Eye (tissue), 1 donor: ENCODE measurements around the gene MIER2.

Experiments used
- DNase-seq: peaks from one replicate; pipeline ENCODE4 v3.0.0-alpha.2; 2015

MIER2 gene

GRCh38 chr19:377801-378581 is 33.4 kb upstream of the MIER2 start:
- DNase-seq, result no peak

GRCh38 chr19:376111-376470 is 31.5 kb upstream of the MIER2 start:
- no peak for DNase-seq

- no peak for DNase-seq
Observed at GRCh38 chr19:375395-376110, 31.0 kb upstream of the MIER2 start.

DNA sequence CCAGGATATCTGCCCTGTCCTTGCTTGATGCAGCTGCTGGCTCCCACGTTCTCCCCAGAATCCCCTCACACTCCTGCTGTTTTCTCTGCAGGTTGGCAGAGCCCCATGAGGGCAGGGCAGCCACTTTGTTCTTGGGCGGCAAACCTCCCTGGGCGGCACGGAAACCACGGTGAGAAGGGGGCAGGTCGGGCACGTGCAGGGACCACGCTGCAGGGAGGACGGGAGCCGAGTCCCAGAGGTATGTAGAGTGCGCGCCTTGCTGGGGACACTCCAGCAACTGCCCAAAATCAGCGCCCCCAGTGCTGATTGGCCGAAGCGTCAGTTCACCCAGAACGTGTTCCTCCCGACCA is 30.3 kb upstream of the MIER2 start:
- no peak for DNase-seq

DNA sequence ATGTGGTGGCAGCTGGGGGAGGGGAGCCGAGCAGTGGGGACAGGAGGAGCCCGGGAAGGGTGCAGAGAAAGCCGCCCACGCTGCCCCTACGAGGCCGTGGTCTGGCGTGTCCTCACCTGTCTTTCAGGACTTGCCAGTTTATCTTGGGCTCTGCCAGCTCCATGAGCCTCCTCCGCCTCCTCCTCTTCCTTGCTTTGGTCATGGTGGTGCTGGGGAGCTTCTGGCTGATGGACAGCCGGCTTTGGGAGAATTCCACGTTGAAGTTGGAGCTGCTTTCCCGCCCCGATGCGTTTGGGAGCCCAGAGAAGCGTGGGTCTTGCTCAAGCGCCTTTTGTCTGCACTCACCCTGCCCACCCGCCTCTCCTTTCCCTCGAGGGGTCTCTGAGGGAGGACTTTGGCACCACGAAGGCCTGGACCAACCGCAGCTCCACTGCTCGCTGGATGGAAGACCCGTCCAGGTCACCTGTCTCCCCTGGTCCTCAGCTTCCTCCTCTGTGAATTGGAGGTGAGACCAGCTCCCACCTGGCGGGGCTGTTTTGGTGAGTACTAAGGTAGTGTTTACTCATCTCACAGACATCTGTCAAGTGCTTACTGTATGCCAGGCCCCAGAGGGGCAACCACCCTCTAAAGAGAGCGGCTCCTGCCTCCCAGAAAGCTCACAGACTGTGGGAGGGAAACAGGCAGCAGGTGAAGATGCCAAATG is 29.7 kb upstream of the MIER2 start:
- no peak for DNase-seq

DNA sequence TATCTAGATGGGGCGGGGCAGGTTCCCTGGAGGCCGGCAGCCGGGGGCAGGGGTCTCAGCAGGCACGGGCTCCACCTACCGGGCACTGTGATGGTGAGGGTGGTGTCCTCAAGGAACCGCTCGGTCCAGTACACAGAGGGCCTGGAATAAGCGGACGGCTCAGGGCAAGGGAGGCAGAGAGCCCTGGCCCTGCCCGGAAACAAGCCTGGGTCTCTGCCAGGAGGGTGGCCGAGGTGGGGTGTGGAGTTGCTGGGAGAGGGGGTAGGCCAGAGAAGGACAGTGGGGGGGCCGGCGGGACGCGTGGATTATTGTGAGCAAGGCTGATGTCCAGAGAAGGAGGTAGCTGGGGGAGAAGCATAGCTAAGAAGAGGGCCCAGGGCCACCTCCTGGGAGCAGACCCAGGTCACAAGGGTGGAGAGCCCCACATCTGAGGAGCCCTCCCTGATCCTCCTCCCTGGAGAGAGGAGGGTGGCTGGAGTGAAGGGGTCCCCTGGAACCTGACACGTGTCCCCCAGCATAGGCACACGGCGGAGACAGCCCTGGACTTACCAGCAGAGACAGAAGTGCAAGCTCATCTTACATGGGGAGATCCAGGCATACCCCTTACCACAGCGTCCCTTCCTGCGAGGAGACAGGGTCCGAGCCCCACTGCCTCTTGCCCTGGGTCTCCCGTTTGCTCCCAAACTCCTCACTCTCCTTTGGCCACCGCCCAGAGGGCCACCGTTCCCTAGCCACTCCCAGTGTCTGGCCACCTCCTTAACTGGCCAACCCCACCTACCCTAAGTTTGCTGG is 29.0 kb upstream of the MIER2 start:
- DNase-seq, result no peak

GRCh38 chr19:372306-372890 is 27.8 kb upstream of the MIER2 start:
- DNase-seq, result peak; percentile 57

DNA sequence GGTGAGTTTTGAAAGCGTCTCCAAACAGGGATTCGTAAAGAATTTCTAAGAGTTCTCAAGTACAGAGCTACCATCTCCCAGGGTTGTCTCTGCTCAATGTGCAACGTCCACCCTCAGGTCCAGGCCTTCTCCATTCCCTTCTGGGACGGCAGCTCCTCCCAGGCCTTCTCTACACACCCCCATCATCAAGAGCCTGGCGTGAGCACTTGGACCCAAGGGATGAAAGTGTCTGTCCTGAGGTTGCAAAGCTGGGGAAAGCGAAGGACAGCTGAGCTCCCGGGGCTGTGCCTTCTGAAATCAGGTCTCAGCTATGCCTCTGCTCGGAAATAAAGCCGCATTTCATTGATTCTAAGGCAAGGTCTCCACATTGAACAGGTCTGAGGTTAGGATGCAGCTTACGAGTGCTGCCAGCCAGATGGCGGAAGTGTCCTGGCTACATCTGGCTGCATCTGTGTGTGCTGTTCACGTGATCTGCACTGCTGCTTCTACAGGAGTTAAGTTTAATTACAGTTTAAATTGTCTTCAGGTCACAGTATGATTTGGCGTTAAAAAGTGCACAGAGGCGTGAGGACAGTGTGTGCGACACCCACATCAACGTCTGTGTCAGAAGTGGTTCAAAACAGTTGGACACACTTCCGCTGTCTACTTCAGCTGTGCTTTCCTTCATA is 27.0 kb upstream of the MIER2 start:
- peak; percentile 53 for DNase-seq

DNA sequence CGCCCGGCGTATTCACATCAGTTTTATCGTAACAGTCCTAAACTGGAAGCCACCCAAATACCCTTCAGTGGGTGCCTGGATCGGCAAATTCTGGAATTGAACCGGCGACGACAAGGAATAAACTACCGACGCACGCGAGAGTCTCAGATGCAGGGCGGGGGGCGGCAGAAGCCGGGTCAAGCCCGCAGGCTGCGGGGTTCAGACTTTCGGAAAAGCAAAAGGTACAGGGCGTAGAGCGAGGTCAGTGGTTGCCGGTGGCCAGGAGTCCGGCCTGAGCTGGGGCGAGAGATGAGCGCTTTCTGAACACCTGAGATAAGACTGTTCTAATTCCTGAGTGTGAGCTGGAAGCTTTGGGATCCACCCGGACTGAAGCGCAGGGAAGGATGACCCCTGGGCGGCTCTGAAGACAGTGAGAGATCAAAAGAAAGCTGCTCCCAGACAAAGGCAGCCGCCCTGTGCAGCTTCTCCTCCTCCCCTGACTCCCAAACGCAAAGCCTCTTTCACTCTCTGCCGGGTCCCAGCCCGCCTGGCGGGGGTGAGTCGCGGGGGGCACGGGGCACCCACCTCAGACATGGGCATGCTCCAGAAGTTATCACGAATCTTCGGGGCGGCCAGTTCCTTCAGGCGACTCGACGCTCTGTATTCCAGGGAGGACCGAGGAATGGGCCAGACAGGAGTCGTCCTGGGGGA is 26.2 kb upstream of the MIER2 start:
- no peak for DNase-seq

DNA sequence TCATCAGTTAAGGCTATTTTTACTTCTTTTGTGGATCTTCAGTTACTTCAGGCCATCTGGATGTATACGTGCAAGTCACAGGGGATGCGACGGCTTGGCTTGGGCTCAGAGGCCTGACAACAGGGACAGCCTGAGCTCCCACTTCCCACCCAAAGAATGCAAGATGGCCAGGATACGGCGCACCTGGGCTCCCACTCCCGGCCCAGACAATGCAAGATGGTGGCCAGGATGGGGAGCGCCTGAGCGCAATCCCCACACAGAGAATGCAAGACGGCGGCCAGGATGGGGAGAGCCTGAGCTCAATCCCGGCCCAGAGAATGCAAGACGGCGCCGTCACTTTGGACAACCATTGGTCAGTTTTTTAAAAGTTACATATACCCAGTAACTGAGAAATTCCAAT is 25.3 kb upstream of the MIER2 start:
- no peak for DNase-seq

DNA sequence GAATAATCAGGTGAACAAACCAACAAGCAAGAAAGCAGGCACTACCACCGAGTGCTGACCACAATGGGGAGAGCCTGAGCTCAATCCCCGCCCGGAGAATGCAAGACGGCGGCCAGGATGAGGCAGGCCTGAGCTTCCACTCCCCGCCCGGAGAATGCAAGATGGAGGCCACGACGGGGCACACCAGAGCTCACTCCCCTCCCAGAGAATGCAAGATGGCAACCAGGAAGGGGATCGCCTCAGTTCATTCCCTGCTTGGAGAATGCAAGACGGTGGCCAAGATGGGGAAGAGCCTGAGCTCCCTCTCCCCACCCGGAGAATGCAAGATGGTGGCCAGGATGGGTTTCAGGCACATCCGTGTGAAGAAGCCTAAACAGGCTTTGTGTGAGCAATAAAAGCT is 24.7 kb upstream of the MIER2 start:
- no peak for DNase-seq

DNA sequence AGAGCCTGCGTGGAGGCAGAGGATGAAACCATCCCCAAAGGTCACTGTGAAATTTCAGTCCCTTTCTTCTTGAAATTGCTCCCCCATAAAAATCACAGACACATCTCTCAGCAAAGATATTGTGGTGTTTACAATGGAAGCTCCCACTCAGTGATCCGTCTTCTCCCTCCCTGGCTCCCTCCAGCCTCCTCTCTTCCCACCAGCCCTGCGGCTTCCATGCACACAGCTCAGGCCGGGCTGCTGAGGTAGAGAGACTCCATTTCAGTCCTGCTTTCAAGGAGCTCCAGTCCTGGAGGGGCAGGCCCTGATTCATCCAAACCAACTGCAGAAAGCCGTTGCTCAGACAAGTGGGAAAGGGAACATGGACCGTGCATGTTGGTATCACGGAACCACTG is 24.0 kb upstream of the MIER2 start:
- DNase-seq, result no peak

DNA sequence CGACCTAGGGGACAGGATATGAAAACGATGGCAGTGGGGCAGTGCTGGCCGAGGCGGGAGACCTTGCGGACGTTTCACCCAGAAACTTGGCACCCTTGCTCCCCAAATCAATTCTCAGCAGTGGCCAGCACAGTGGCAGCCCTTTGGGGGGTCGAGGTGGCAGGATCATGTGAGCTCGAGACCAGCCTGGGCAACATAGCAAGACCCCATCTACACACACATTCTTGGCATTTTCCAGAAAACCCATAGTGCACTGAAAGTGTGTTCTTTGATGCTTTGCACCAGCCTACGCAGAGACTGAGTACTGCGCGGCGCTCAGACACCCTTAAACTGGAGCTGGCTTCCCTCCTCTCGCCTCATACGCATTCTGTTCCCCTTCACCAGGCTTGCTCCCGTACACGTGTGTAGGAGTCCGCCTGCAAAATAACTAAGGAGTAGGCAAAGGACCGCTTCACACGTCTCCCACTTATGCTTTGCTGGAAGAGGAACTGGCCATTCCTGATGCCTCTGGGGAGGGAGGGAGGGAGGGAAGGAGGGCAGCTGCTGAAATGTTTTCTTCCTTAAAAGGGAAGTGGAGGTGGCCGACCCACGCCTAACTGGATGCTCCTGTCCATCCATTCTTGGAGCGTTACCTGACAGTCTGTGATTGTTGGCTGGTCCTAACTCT is 23.5 kb upstream of the MIER2 start:
- DNase-seq, result no peak

- peak; percentile 40 for DNase-seq
Observed at GRCh38 chr19:367561-367960, 23.0 kb upstream of the MIER2 start.

GRCh38 chr19:366951-367350 is 22.4 kb upstream of the MIER2 start:
- DNase-seq, result no peak

GRCh38 chr19:366205-366783 is 21.7 kb upstream of the MIER2 start:
- no peak for DNase-seq

- DNase-seq, result no peak
Observed at GRCh38 chr19:364496-365287, 20.1 kb upstream of the MIER2 start.

DNA sequence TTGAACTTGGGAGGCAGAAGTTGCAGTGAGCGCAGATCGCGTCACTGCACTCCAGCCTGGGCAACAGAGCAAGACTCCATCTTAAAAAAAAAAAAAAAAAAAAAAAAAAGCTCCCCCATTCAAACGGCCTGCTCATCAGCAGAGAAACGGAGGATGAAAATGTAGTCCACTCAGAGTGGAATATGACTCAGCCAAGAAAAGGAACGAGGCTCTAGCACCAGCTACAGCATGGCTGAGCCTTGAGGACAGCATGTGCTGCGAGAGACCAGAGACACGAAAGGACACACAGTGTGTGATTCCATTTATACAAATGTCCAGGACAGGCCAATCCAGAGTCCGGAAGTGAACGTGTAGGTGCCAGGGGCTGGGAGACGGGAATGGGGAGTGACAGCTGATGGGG is 18.1 kb upstream of the MIER2 start:
- DNase-seq, result no peak

GRCh38 chr19:362154-362553 is 17.6 kb upstream of the MIER2 start:
- DNase-seq, result no peak

DNA sequence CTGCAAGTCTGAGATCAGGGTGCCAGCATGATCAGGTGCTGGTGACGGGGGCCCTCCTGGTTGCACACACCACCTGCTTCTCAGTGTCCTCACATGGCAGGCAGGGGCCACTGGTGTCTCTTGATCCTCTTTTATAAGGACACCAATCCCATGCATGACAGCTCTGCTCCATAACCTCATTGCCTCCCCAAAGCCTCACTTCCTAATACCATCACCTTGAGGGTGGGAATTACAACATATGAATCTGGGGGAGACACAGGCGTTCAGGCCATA is 15.0 kb upstream of the MIER2 start:
- no peak for DNase-seq
